AG08396 (cell line): ENCODE data around the gene LRRC15.

Experiments used
- DNase-seq: peaks from one replicate; pipeline ENCODE4 v3.0.0; 2012; ENCODE audit warnings: low spot score, mixed read lengths

Gene LRRC15

GRCh38 chr3:194369522-194370279, at the start of gene LRRC15:
Gene LRRC15, minus strand, starts transcription at chr3:194369743. Its CDS starts 8,700 bp downstream, at chr3:194361043.
- peak; percentile 83 for DNase-seq

GRCh38 chr3:194418671-194419070, 49.1 kb upstream of the LRRC15 start:
- no peak for DNase-seq

- no peak for DNase-seq
Observed at GRCh38 chr3:194407423-194407822, 37.9 kb upstream of the LRRC15 start.

- DNase-seq = no peak
Observed at GRCh38 chr3:194405766-194406165, 36.2 kb upstream of the LRRC15 start.

GRCh38 chr3:194404365-194405140, 35.0 kb upstream of the LRRC15 start:
- DNase-seq = no peak

- DNase-seq = no peak
Observed at GRCh38 chr3:194401868-194402329, 32.4 kb upstream of the LRRC15 start.

GRCh38 chr3:194401346-194401745, 31.8 kb upstream of the LRRC15 start:
- DNase-seq = no peak

- no peak for DNase-seq
Observed at GRCh38 chr3:194399874-194400411, 30.4 kb upstream of the LRRC15 start.

GRCh38 chr3:194399166-194399565, 29.6 kb upstream of the LRRC15 start, which contains the start of gene GP5:
Gene GP5, minus strand, starts transcription at chr3:194399266. Its CDS starts 984 bp downstream, at chr3:194398282.
- DNase-seq = no peak

- DNase-seq = no peak
Observed at GRCh38 chr3:194397757-194398312, 28.3 kb upstream of the LRRC15 start.

GRCh38 chr3:194396859-194397756, 27.6 kb upstream of the LRRC15 start:
- no peak for DNase-seq

- no peak for DNase-seq
Observed at GRCh38 chr3:194396539-194396858, 27.0 kb upstream of the LRRC15 start.

- DNase-seq = peak; percentile 59
Observed at GRCh38 chr3:194395778-194396538, 26.4 kb upstream of the LRRC15 start.

- DNase-seq = no peak
Observed at GRCh38 chr3:194395212-194395611, 25.7 kb upstream of the LRRC15 start.

- no peak for DNase-seq
Observed at GRCh38 chr3:194392576-194392975, 23.0 kb upstream of the LRRC15 start.

- DNase-seq = no peak
Observed at GRCh38 chr3:194390835-194391234, 21.3 kb upstream of the LRRC15 start.

- no peak for DNase-seq
Observed at GRCh38 chr3:194389269-194389668, 19.7 kb upstream of the LRRC15 start.

- no peak for DNase-seq
Observed at GRCh38 chr3:194387926-194388418, 18.4 kb upstream of the LRRC15 start.

GRCh38 chr3:194387276-194387675, 17.7 kb upstream of the LRRC15 start:
- DNase-seq = no peak

GRCh38 chr3:194386648-194387047, 17.1 kb upstream of the LRRC15 start:
- no peak for DNase-seq

- DNase-seq = no peak
Observed at GRCh38 chr3:194386066-194386465, 16.5 kb upstream of the LRRC15 start.
